H9 (cell line): ENCODE data around the gene CHRNA9. TPM values are rescaled to one million over a fixed set of nuclear protein-coding genes. Genes with fewer than 3 reads are reported as not detected.

ENCODE experiments used
- DNase-seq: peaks from one replicate; pipeline ENCODE4 v3.0.0-alpha.2; 2017
- H2AFZ ChIP-seq: one replicate; pipeline ENCODE4 v1.6.1; 2013; ENCODE audit warnings: mild to moderate bottlenecking, low read length, control low read depth, moderate library complexity
- H2AK5ac ChIP-seq: 2 replicates; pipeline ENCODE4 v1.6.1; 2013; ENCODE audit warnings: low read length, control low read depth, mixed read lengths; ENCODE audit not compliant: insufficient read length
- H2BK120ac ChIP-seq: one replicate; pipeline ENCODE4 v1.6.1; 2013; ENCODE audit warnings: low read depth, mild to moderate bottlenecking, low read length, control low read depth, inconsistent platforms; ENCODE audit not compliant: poor library complexity, severe bottlenecking
- H2BK12ac ChIP-seq: 2 replicates; pipeline ENCODE4 v1.6.1; 2013; ENCODE audit warnings: low read length, control low read depth, mixed read lengths, low read depth; ENCODE audit not compliant: insufficient read length
- H2BK15ac ChIP-seq: 2 replicates; pipeline ENCODE4 v1.6.1; 2013; ENCODE audit warnings: low read depth, low read length, control low read depth
- H2BK20ac ChIP-seq: one replicate; pipeline ENCODE4 v1.6.1; 2013; ENCODE audit warnings: low read depth, mild to moderate bottlenecking, low read length, control low read depth, inconsistent platforms; ENCODE audit not compliant: poor library complexity, severe bottlenecking
- H2BK5ac ChIP-seq: 2 replicates; pipeline ENCODE4 v1.6.1; 2013; ENCODE audit warnings: low read length, control low read depth, mixed read lengths; ENCODE audit not compliant: insufficient read length
- H3K14ac ChIP-seq: 2 replicates; pipeline ENCODE4 v1.6.1; 2013; ENCODE audit warnings: low read length, control low read depth; ENCODE audit not compliant: insufficient read depth
- H3K18ac ChIP-seq: 2 replicates; pipeline ENCODE4 v1.6.1; 2013; ENCODE audit warnings: low read depth, mild to moderate bottlenecking, mixed read lengths, low read length, control low read depth; ENCODE audit not compliant: insufficient read length
- H3K23ac ChIP-seq: 2 replicates; pipeline ENCODE4 v1.6.1; 2013; ENCODE audit warnings: low read length, control low read depth, mixed read lengths, low read depth; ENCODE audit not compliant: insufficient read length
- H3K23me2 ChIP-seq: 2 replicates; pipeline ENCODE4 v1.6.1; 2013; ENCODE audit warnings: low read depth, mild to moderate bottlenecking, mixed read lengths, low read length, control low read depth; ENCODE audit not compliant: insufficient read length, poor library complexity, severe bottlenecking
- H3K27ac ChIP-seq: 2 replicates; pipeline ENCODE4 v1.5.1; 2013; ENCODE audit warnings: low read length, control low read depth, mixed read lengths, low read depth; ENCODE audit not compliant: insufficient read length
- H3K27me3 ChIP-seq: 2 replicates; pipeline ENCODE4 v1.6.1; 2013; ENCODE audit warnings: low read length, control low read depth, inconsistent platforms; ENCODE audit not compliant: insufficient read depth
- H3K4ac ChIP-seq: 2 replicates; pipeline ENCODE4 v1.6.1; 2013; ENCODE audit warnings: low read depth, mild to moderate bottlenecking, control low read depth, inconsistent platforms, low read length, moderate library complexity
- H3K4me1 ChIP-seq: 2 replicates; pipeline ENCODE4 v1.6.1; 2013; ENCODE audit warnings: low read length, control low read depth, inconsistent platforms; ENCODE audit not compliant: insufficient read depth
- H3K4me2 ChIP-seq: 2 replicates; pipeline ENCODE4 v1.6.1; 2013; ENCODE audit warnings: low read length, control low read depth, mixed read lengths; ENCODE audit not compliant: insufficient read length, insufficient read depth
- H3K56ac ChIP-seq: 2 replicates; pipeline ENCODE4 v1.6.1; 2013; ENCODE audit warnings: low read depth, mild to moderate bottlenecking, mixed read lengths, low read length, control low read depth; ENCODE audit not compliant: insufficient read length
- H3K79me1 ChIP-seq: 2 replicates; pipeline ENCODE4 v1.6.1; 2013; ENCODE audit warnings: low read depth, mild to moderate bottlenecking, moderate library complexity, low read length, control low read depth, inconsistent platforms; ENCODE audit not compliant: insufficient read depth, poor library complexity, severe bottlenecking
- H3K79me2 ChIP-seq: 2 replicates; pipeline ENCODE4 v1.6.1; 2013; ENCODE audit warnings: low read length, control low read depth, inconsistent platforms; ENCODE audit not compliant: insufficient read depth
- H3K9ac ChIP-seq: 2 replicates; pipeline ENCODE4 v1.6.1; 2013; ENCODE audit warnings: low read length, control low read depth, mixed read lengths; ENCODE audit not compliant: insufficient read length; ENCODE audit errors: extremely low read depth
- H3K9me3 ChIP-seq: one replicate; pipeline ENCODE4 v1.6.1; 2013; ENCODE audit warnings: low read depth, low read length, inconsistent platforms; ENCODE audit not compliant: control insufficient read depth
- H3T11ph ChIP-seq: one replicate; pipeline ENCODE4 v1.6.1; 2013; ENCODE audit warnings: mild to moderate bottlenecking, low read length, control low read depth, inconsistent platforms
- H4K20me1 ChIP-seq: one replicate; pipeline ENCODE4 v1.6.1; 2013; ENCODE audit not compliant: control insufficient read depth, insufficient read length, insufficient read depth
- H4K5ac ChIP-seq: 2 replicates; pipeline ENCODE4 v1.6.1; 2013; ENCODE audit warnings: low read depth, mild to moderate bottlenecking, mixed read lengths, low read length, control low read depth; ENCODE audit not compliant: insufficient read length
- H4K8ac ChIP-seq: replicated peaks from 2 replicates; pipeline ENCODE4 v1.6.1; 2013; ENCODE audit warnings: low read length, control low read depth, mixed read lengths, low read depth; ENCODE audit not compliant: insufficient read length
- H4K91ac ChIP-seq: 2 replicates; pipeline ENCODE4 v1.6.1; 2013; ENCODE audit warnings: low read depth, mild to moderate bottlenecking, moderate library complexity, mixed read lengths, low read length, control low read depth; ENCODE audit not compliant: insufficient read length
- H3K27ac Mint-ChIP-seq, 3 experiments: 2 replicates in 2 of 3; 3 replicates in 1 of 3; pipeline ENCODE4 v1.8.0; 2020 to 2021; ENCODE audit warnings: mixed read lengths in 3 of 3, mild to moderate bottlenecking in 1 of 3, moderate library complexity in 1 of 3
- H3K27me3 Mint-ChIP-seq: 2 replicates; pipeline ENCODE4 v1.8.0; 2021; ENCODE audit warnings: low read depth, mild to moderate bottlenecking, moderate library complexity, mixed read lengths
- H3K36me3 Mint-ChIP-seq, 3 experiments: 2 replicates in 2 of 3; 3 replicates in 1 of 3; pipeline ENCODE4 v1.8.0; 2020 to 2021; ENCODE audit warnings: low read depth in 3 of 3, mixed read lengths in 3 of 3; ENCODE audit not compliant: insufficient read depth in 1 of 3
- H3K4me1 Mint-ChIP-seq, 2 experiments: 2 replicates each; pipeline ENCODE4 v1.8.0; 2020; ENCODE audit warnings: mixed read lengths in 2 of 2
- H3K4me3 Mint-ChIP-seq, 2 experiments: 2 replicates in 1 of 2; 3 replicates in 1 of 2; pipeline ENCODE4 v1.8.0; 2020 to 2021; ENCODE audit warnings: mild to moderate bottlenecking in 2 of 2, mixed read lengths in 2 of 2, moderate library complexity in 1 of 2
- H3K9me3 Mint-ChIP-seq, 2 experiments: 2 replicates in 1 of 2; 3 replicates in 1 of 2; pipeline ENCODE4 v1.8.0; 2020; ENCODE audit warnings: mild to moderate bottlenecking in 2 of 2, mixed read lengths in 2 of 2, moderate library complexity in 1 of 2
- CTCF ChIP-seq: fragments of 200-600 bp; sonication (generic); conservative IDR thresholded peaks from 3 replicates; pipeline ENCODE4 v1.8.0; 2021; ENCODE audit warnings: antibody characterized with exemption, mild to moderate bottlenecking
- WGBS: extraction: QIAGEN DNeasy Blood & Tissue Kit; methylation state at CpG from one replicate; pipeline ENCODE4 v1.1.7; 2013; ENCODE audit warnings: missing lambda C conversion rate, low lambda C conversion rate, mixed read lengths; ENCODE audit not compliant: insufficient read length; ENCODE audit errors: extremely low coverage; 5-methylcytosine and 5-hydroxymethylcytosine counted together
- total RNA-seq: library from RNA; stranded (reverse); gene quantifications from 2 replicates; pipeline ENCODE4 v1.2.1, GENCODE V29; 2021

CHRNA9 gene
- total RNA-seq, 1 experiment from 2014 or later: 1.2 TPM

GRCh38 chr4:40328383-40328782 lies 6.8 kb upstream of the CHRNA9 start:
- Histone ChIP-seq H3K9ac (no peak overlapping the region), H2BK20ac (no peak overlapping the region), H2BK15ac (no peak overlapping the region), H2BK5ac (no peak overlapping the region), H4K91ac (no peak overlapping the region), H3K79me2 (no peaks in the 10 kb centered on the region), H4K8ac (no peak overlapping the region), H4K20me1 (no peaks in the 10 kb centered on the region), H2AK5ac (no peak overlapping the region), H4K5ac (no peak overlapping the region), H3K23ac (no peak overlapping the region), H3K4ac (no peak overlapping the region), H3K4me1 (peaks cover 8% of the 10 kb centered on the region; the same call in 1 of the 2 replicates), H3K79me1 (no peaks in the 10 kb centered on the region), H2AFZ (no peak overlapping the region), H3K27ac (no peak overlapping the region), H2BK120ac (no peak overlapping the region), H3K18ac (no peak overlapping the region), H3K14ac (no peak overlapping the region), H2BK12ac (no peak overlapping the region), H3K4me2 (no peak overlapping the region), H3K9me3 (no peaks in the 10 kb centered on the region), H3K56ac (no peak overlapping the region), H3K27me3 (no peaks in the 10 kb centered on the region), H3K23me2 (no peaks in the 10 kb centered on the region), H3T11ph (no peak overlapping the region)
- no peak for TF ChIP-seq CTCF
- H3K27ac Mint-ChIP-seq: no peak overlapping the region
- H3K4me3 Mint-ChIP-seq: no peak overlapping the region
- H3K4me1 Mint-ChIP-seq: peaks cover 13 to 17% of the 10 kb centered on the region in 2 experiments
- no peaks in the 10 kb centered on the region; a peak in 1 of 7 replicates for H3K36me3 Mint-ChIP-seq
- DNase-seq: no peak
- H3K9me3 Mint-ChIP-seq: peaks cover 0 to 2% of the 10 kb centered on the region in 2 experiments; a peak in 1 of 5 replicates
- no CpG with 5 or more reads among the region's 1 CpG for WGBS
- H3K27me3 Mint-ChIP-seq: no peaks in the 10 kb centered on the region; the same call in none of the 2 replicates
